DND-41 (cell line): Measurements from ENCODE around the gene GABRB3.

Source experiments
- ATAC-seq: fragments of 200-7000 bp; cut with Tn5 transposase; 3 replicates; pipeline ENCODE4 v1.9.1; 2021; ENCODE audit warnings: low read depth; ENCODE audit not compliant: insufficient read depth
- DNase-seq: peaks from one replicate; pipeline ENCODE4 v3.0.0-alpha.2; 2020
- H2AFZ ChIP-seq: 2 replicates; pipeline ENCODE4 v1.6.0; 2012; ENCODE audit warnings: low read depth, low read length
- H3K27ac ChIP-seq: 2 replicates; pipeline ENCODE4 v1.5.1; 2012; ENCODE audit warnings: low read length, inconsistent platforms
- H3K27me3 ChIP-seq: fragments of 200-600 bp; sonication (generic); 2 replicates; pipeline ENCODE4 v1.6.0; 2012; ENCODE audit warnings: low read length, mild to moderate bottlenecking, inconsistent platforms; ENCODE audit not compliant: insufficient read depth, poor library complexity
- H3K36me3 ChIP-seq: 2 replicates; pipeline ENCODE4 v1.5.1; 2012; ENCODE audit warnings: low read length, inconsistent platforms; ENCODE audit not compliant: insufficient read depth
- H3K4me1 ChIP-seq: 2 replicates; pipeline ENCODE4 v1.5.1; 2012; ENCODE audit warnings: mild to moderate bottlenecking, low read length; ENCODE audit not compliant: insufficient read depth
- H3K4me2 ChIP-seq: 2 replicates; pipeline ENCODE4 v1.6.0; 2012; ENCODE audit warnings: mild to moderate bottlenecking, moderate library complexity, low read length, inconsistent platforms; ENCODE audit not compliant: insufficient read depth
- H3K4me3 ChIP-seq, 2 experiments: fragments of 200-600 bp in 1 of 2; shearing (Covaris generic) in 1 of 2; 2 replicates each; pipeline ENCODE4 v1.5.1; 2012 to 2016; ENCODE audit warnings: inconsistent platforms in 2 of 2, low read length in 2 of 2, mild to moderate bottlenecking in 2 of 2, low read depth in 1 of 2, moderate library complexity in 1 of 2
- H3K79me2 ChIP-seq: 2 replicates; pipeline ENCODE4 v1.6.0; 2012; ENCODE audit warnings: low read length, inconsistent platforms; ENCODE audit not compliant: insufficient read depth
- H3K9ac ChIP-seq: 2 replicates; pipeline ENCODE4 v1.6.0; 2012; ENCODE audit warnings: low read depth, mild to moderate bottlenecking, inconsistent platforms, low read length, moderate library complexity
- H3K9me3 ChIP-seq: 2 replicates; pipeline ENCODE4 v1.5.1; 2012; ENCODE audit warnings: low read length, moderate library complexity, mild to moderate bottlenecking, inconsistent platforms; ENCODE audit not compliant: insufficient read depth, severe bottlenecking
- H4K20me1 ChIP-seq: 2 replicates; pipeline ENCODE4 v1.6.0; 2012; ENCODE audit warnings: low read length; ENCODE audit not compliant: insufficient read depth
- CTCF ChIP-seq: IDR thresholded peaks from 2 replicates; pipeline ENCODE4 v1.5.1; 2012; ENCODE audit warnings: borderline replicate concordance, low read length, moderate library complexity, mild to moderate bottlenecking; ENCODE audit not compliant: poor library complexity, severe bottlenecking; ENCODE audit errors: extremely low read depth
- EZH2 ChIP-seq: IDR thresholded peaks from 3 replicates; pipeline ENCODE4 v1.6.1; 2012; ENCODE audit warnings: borderline replicate concordance, low read depth, mild to moderate bottlenecking, moderate library complexity, low read length, inconsistent platforms; ENCODE audit not compliant: severe bottlenecking

GABRB3 gene

GRCh38 chr15:26623071-26623470, 149.8 kb downstream of the GABRB3 start:
- Histone ChIP-seq H3K9me3 (no peaks in the 10 kb centered on the region), H3K4me2 (no peak overlapping the region), H3K4me1 (no peaks in the 10 kb centered on the region), H3K27me3 (no peaks in the 10 kb centered on the region), H3K79me2 (no peaks in the 10 kb centered on the region), H3K36me3 (no peaks in the 10 kb centered on the region), H3K9ac (no peak overlapping the region), H3K4me3 (no peak overlapping the region), H2AFZ (no peak overlapping the region), H4K20me1 (no peaks in the 10 kb centered on the region), H3K27ac (no peak overlapping the region)
- no peak for TF ChIP-seq CTCF
- TF ChIP-seq EZH2, result no peak
- DNase-seq (no peak), ATAC-seq (no peak)

- Histone ChIP-seq H3K36me3 (no peaks in the 10 kb centered on the region), H3K4me1 (no peaks in the 10 kb centered on the region), H3K4me3 (no peak overlapping the region), H4K20me1 (no peaks in the 10 kb centered on the region), H3K4me2 (no peak overlapping the region), H3K27ac (no peak overlapping the region), H3K79me2 (no peaks in the 10 kb centered on the region), H3K27me3 (no peaks in the 10 kb centered on the region), H3K9me3 (no peaks in the 10 kb centered on the region), H3K9ac (no peak overlapping the region), H2AFZ (no peak overlapping the region)
- no peak for TF ChIP-seq EZH2
- no peak for TF ChIP-seq CTCF
- DNase-seq, result no peak
- no peak for ATAC-seq
Measured at GRCh38 chr15:26621816-26622215, 151.1 kb downstream of the GABRB3 start.

GRCh38 chr15:26620528-26621458, 152.1 kb downstream of the GABRB3 start:
- Histone ChIP-seq H3K9ac (no peak overlapping the region), H3K4me3 (no peak overlapping the region), H2AFZ (no peak overlapping the region), H3K79me2 (no peaks in the 10 kb centered on the region), H3K27me3 (no peaks in the 10 kb centered on the region), H3K27ac (no peak overlapping the region), H3K4me2 (no peak overlapping the region), H3K36me3 (no peaks in the 10 kb centered on the region), H4K20me1 (no peaks in the 10 kb centered on the region), H3K9me3 (no peaks in the 10 kb centered on the region), H3K4me1 (no peaks in the 10 kb centered on the region)
- TF ChIP-seq CTCF (no peak), EZH2 (no peak)
- no peak for DNase-seq
- ATAC-seq, result no peak
